ENCODE measurements around the gene TRAM2. TPM values are rescaled to one million over a fixed set of nuclear protein-coding genes. Genes with fewer than 3 reads are reported as not detected.

Gene TRAM2
- total RNA-seq, 1 donor from 2014 or later: 16.2 TPM

- Mint-ChIP-seq H3K4me1 (ENCODE audit: low read depth, unreplicated experiment) (peaks cover 57% of the 10 kb centered on the region), H3K27ac (ENCODE audit: unreplicated experiment) (no peak overlapping the region), H3K36me3 (ENCODE audit: unreplicated experiment) (no peaks in the 10 kb centered on the region), H3K27me3 (ENCODE audit: unreplicated experiment) (peaks cover 2% of the 10 kb centered on the region), H3K9me3 (ENCODE audit: unreplicated experiment) (peaks cover 9% of the 10 kb centered on the region), H3K4me3 (ENCODE audit: unreplicated experiment) (peak overlapping the region; percentile 4)
- no peak for DNase-seq
- TF ChIP-seq, protein P1, sequence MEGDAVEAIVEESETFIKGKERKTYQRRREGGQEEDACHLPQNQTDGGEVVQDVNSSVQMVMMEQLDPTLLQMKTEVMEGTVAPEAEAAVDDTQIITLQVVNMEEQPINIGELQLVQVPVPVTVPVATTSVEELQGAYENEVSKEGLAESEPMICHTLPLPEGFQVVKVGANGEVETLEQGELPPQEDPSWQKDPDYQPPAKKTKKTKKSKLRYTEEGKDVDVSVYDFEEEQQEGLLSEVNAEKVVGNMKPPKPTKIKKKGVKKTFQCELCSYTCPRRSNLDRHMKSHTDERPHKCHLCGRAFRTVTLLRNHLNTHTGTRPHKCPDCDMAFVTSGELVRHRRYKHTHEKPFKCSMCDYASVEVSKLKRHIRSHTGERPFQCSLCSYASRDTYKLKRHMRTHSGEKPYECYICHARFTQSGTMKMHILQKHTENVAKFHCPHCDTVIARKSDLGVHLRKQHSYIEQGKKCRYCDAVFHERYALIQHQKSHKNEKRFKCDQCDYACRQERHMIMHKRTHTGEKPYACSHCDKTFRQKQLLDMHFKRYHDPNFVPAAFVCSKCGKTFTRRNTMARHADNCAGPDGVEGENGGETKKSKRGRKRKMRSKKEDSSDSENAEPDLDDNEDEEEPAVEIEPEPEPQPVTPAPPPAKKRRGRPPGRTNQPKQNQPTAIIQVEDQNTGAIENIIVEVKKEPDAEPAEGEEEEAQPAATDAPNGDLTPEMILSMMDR (IDR thresholded peaks at IDR 0.05; ENCODE audit: partially characterized antibody, unreplicated experiment): no peak
These were observed 28.5 kb downstream of the TRAM2 start for GRCh38 chr6:52548353-52548713.

DNA sequence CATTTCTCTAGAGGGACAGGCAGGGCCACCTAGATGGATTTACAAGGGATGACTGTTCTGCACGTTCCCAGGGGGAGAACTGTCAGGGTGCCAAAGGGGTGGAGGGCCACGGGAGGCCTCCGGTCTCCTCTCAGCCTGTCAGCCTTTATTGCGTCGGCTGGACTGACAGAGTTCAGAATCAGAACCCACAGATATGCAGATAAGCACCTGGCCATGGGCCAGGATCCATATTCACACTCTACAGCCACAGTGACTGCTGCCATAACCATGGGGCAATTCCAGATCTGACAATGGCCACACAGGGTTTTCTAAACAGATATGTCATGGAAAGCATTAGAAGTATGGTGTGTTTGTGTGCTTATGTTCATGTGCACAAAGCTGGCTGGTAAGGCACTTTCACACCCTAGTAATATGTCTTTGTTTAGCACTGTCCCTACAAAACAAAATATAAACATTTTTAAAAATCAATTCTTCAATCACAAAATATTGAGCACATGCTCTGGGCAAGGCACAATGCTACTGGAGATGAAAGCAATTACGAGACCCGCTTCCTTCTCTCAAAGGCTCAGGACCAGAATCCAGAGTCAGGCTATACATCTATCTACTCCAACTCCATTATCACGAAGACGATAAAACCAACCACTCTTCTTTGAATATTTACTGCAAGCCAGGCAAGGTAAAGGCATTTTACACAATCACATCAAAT is 29.1 kb downstream of the TRAM2 start:
- Mint-ChIP-seq H3K4me3 (ENCODE audit: unreplicated experiment) (peak overlapping the region; percentile 0), H3K36me3 (ENCODE audit: unreplicated experiment) (no peaks in the 10 kb centered on the region), H3K27me3 (ENCODE audit: unreplicated experiment) (peaks cover 2% of the 10 kb centered on the region), H3K9me3 (ENCODE audit: unreplicated experiment) (peaks cover 6% of the 10 kb centered on the region), H3K27ac (ENCODE audit: unreplicated experiment) (no peak overlapping the region), H3K4me1 (ENCODE audit: low read depth, unreplicated experiment) (peaks cover 53% of the 10 kb centered on the region)
- TF ChIP-seq, protein P1 (IDR thresholded peaks at IDR 0.05; ENCODE audit: partially characterized antibody, unreplicated experiment): no peak
- DNase-seq: no peak

DNA sequence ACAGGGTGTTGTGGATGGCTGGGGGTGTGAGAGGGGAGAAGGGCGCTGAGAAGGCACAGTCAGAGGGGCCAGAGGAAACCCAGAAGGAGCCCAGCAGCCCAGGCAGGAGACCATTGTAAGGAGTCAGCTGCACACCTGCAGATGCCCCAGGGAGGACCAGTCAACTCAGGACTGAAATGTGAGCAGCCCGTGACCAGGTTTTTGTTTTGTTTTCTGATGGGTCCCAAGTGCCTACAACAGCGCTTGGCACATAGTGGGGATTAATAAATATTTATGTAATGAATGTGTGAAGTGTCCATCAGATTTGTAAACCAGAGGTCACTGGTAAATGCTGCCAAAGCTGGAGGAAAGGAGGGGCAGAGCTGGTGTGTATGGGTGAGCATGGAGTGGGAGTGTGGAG is 30.2 kb downstream of the TRAM2 start:
- H3K36me3 Mint-ChIP-seq (ENCODE audit: unreplicated experiment): no peaks in the 10 kb centered on the region
- DNase-seq: no peak
- TF ChIP-seq, protein P1 (IDR thresholded peaks at IDR 0.05; ENCODE audit: partially characterized antibody, unreplicated experiment): no peak
- H3K27ac Mint-ChIP-seq (ENCODE audit: unreplicated experiment): peak overlapping the region; percentile 24
- peaks cover 2% of the 10 kb centered on the region for H3K27me3 Mint-ChIP-seq (ENCODE audit: unreplicated experiment)
- H3K4me3 Mint-ChIP-seq (ENCODE audit: unreplicated experiment): peak overlapping the region; percentile 12
- peaks cover 42% of the 10 kb centered on the region for H3K4me1 Mint-ChIP-seq (ENCODE audit: low read depth, unreplicated experiment)
- peaks cover 5% of the 10 kb centered on the region for H3K9me3 Mint-ChIP-seq (ENCODE audit: unreplicated experiment)

- Mint-ChIP-seq H3K9me3 (ENCODE audit: unreplicated experiment) (peaks cover 5% of the 10 kb centered on the region), H3K27me3 (ENCODE audit: unreplicated experiment) (peaks cover 2% of the 10 kb centered on the region), H3K36me3 (ENCODE audit: unreplicated experiment) (no peaks in the 10 kb centered on the region), H3K4me1 (ENCODE audit: low read depth, unreplicated experiment) (peaks cover 37% of the 10 kb centered on the region), H3K27ac (ENCODE audit: unreplicated experiment) (no peak overlapping the region), H3K4me3 (ENCODE audit: unreplicated experiment) (peak overlapping the region; percentile 14)
- TF ChIP-seq, protein P1 (IDR thresholded peaks at IDR 0.05; ENCODE audit: partially characterized antibody, unreplicated experiment): no peak
- DNase-seq: no peak
These were observed 30.7 kb downstream of the TRAM2 start for GRCh38 chr6:52546192-52546591.

DNA sequence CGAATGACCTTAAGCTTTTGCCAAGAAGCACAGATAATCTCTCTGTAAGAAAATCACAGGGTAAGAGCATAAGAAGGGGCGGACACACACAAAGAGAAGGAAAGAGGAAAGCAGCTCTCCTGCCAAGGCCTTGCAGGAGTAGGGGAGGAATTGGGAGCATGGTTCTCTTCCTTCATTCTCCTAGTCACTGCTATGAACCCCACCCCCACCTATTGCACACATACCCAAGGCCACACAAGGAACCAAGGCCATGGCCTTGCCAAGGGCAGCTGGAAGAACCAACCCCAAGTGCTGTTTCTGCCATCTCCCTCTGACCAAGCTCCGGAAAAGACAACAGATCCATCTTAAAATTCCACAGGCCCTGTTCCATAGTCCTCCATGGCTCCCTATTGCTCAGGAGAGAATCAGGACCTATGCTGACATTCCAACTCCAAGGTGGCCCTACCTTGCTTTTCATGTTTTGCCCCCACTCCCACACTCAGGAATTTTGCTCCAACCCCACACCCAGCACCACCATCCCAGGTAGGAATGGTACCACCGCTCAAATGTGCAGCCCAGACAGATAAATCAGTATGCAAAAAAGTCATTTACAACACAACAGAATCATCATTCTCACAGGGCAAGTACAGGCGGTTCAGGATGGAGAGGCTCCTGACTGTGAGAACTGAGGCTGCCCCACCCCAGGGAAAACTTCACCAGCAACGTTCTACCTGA is 31.3 kb downstream of the TRAM2 start:
- TF ChIP-seq, protein P1 (IDR thresholded peaks at IDR 0.05; ENCODE audit: partially characterized antibody, unreplicated experiment): no peak
- Mint-ChIP-seq H3K27me3 (ENCODE audit: unreplicated experiment) (peaks cover under 1% of the 10 kb centered on the region), H3K4me1 (ENCODE audit: low read depth, unreplicated experiment) (peaks cover 35% of the 10 kb centered on the region), H3K9me3 (ENCODE audit: unreplicated experiment) (peaks cover 5% of the 10 kb centered on the region), H3K4me3 (ENCODE audit: unreplicated experiment) (no peak overlapping the region), H3K27ac (ENCODE audit: unreplicated experiment) (no peak overlapping the region), H3K36me3 (ENCODE audit: unreplicated experiment) (no peaks in the 10 kb centered on the region)
- DNase-seq: no peak
